Measurements from ENCODE around the gene PDIA5. TPM values are rescaled to one million over a fixed set of nuclear protein-coding genes. Genes with fewer than 3 reads are reported as not detected.

PDIA5 gene
- total and polyA plus RNA-seq, 4 donors, result 15.5 to 38.6 (median 30.7) TPM

DNA sequence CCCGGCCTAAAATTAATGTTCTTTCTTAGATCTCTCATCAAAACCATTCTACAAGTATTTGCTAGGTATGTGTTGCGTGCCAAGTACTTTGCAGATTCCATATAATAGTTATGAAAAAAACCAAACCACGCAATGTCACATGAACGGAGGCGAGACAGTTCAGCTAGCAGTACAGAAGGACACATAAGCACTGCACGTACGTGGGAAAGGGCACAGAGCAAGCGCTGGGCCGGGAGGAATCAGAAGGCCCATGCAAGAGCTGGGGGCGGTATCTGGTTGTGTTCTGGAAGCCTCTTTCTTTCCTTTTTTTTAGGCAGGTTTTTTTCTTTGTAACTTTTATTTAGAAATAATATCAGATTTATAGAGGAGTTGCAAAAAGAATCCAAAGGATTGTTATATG is 11.3 kb downstream of the PDIA5 start:
- H3K9ac ChIP-seq (ENCODE audit: insufficient read depth in 1 of 2, low read length in 2 of 2), result no peak overlapping the region
- no peaks in the 10 kb centered on the region for H3K27me3 ChIP-seq (ENCODE audit: control insufficient read depth in 3 of 3, insufficient read depth in 3 of 3, low read length in 2 of 3)
- WGBS, 2 donors, result 91% methylated on average over 10 of the region's 10 CpGs
- no peak overlapping the region for H3K27ac ChIP-seq (ENCODE audit: low read depth in 1 of 2, low read length in 1 of 2)
- ATAC-seq (ENCODE audit: insufficient read depth, low FRiP score) (no peak), DNase-seq (no peak)
- no peaks in the 10 kb centered on the region for H3K9me3 ChIP-seq (ENCODE audit: control insufficient read depth in 4 of 4, insufficient read depth in 3 of 4, low read length in 3 of 4)
- no peaks in the 10 kb centered on the region for H3K36me3 ChIP-seq (ENCODE audit: control insufficient read depth in 4 of 4, insufficient read depth in 4 of 4, low read length in 4 of 4)
- H3K4me1 ChIP-seq (ENCODE audit: control insufficient read depth in 5 of 5, insufficient read depth in 5 of 5, low read length in 5 of 5), result peaks cover 5 to 31% (median 12%) of the 10 kb centered on the region in 5 donors
- TF ChIP-seq, protein P1, sequence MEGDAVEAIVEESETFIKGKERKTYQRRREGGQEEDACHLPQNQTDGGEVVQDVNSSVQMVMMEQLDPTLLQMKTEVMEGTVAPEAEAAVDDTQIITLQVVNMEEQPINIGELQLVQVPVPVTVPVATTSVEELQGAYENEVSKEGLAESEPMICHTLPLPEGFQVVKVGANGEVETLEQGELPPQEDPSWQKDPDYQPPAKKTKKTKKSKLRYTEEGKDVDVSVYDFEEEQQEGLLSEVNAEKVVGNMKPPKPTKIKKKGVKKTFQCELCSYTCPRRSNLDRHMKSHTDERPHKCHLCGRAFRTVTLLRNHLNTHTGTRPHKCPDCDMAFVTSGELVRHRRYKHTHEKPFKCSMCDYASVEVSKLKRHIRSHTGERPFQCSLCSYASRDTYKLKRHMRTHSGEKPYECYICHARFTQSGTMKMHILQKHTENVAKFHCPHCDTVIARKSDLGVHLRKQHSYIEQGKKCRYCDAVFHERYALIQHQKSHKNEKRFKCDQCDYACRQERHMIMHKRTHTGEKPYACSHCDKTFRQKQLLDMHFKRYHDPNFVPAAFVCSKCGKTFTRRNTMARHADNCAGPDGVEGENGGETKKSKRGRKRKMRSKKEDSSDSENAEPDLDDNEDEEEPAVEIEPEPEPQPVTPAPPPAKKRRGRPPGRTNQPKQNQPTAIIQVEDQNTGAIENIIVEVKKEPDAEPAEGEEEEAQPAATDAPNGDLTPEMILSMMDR (IDR thresholded peaks at IDR 0.05; ENCODE audit: control extremely low read depth, extremely low read depth), result no peak
- H3K4me3 ChIP-seq, result no peak overlapping the region

DNA sequence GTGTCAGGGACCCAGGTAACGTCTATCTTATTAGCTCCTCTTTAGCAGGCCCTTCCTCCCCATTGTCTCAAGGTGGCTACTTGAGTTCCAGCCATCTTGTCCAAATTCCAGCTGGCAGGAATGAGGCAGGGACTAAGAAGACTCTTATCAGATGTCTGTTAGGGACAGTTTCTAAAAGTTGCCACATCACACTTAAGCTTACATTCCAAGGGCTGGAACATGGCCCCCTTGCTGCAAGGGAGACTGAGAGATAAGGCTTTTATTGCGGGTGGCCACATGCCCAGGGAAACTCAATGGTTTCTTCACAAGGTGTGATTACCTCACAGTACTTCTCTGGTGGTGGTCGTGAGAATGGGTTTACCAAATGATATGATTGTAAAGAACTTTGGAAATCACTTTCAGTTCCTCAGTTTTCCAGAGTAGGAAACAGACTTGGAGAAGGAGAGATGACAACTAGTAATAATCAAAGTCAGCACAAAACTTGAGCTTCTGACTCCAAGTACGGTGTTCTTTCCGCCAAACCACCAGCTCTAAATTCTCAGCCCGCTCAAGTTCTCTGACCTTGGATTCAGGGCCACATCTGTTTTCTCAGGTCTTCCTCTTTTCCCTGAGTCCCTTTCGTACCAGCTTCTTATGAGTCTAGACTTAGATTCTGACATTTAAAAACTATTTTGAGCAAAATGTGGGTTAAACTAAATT is 14.2 kb downstream of the PDIA5 start:
- DNase-seq, result no peak
- no peak overlapping the region for H3K4me3 ChIP-seq
- H3K27me3 ChIP-seq (ENCODE audit: control insufficient read depth in 3 of 3, insufficient read depth in 3 of 3, low read length in 2 of 3), result no peaks in the 10 kb centered on the region
- H3K4me1 ChIP-seq (ENCODE audit: control insufficient read depth in 5 of 5, insufficient read depth in 5 of 5, low read length in 5 of 5), result peaks cover 7 to 41% (median 35%) of the 10 kb centered on the region in 5 donors
- 63 to 71% methylated on average over 7 of the region's 7 CpGs for WGBS, 2 donors
- no peak overlapping the region for H3K9ac ChIP-seq (ENCODE audit: insufficient read depth in 1 of 2, low read length in 2 of 2)
- no peak for ATAC-seq (ENCODE audit: insufficient read depth, low FRiP score)
- H3K36me3 ChIP-seq (ENCODE audit: control insufficient read depth in 4 of 4, insufficient read depth in 4 of 4, low read length in 4 of 4), result no peaks in the 10 kb centered on the region
- TF ChIP-seq, protein P1 (IDR thresholded peaks at IDR 0.05; ENCODE audit: control extremely low read depth, extremely low read depth), result no peak
- no peak overlapping the region for H3K27ac ChIP-seq (ENCODE audit: low read depth in 1 of 2, low read length in 1 of 2)
- H3K9me3 ChIP-seq (ENCODE audit: control insufficient read depth in 4 of 4, insufficient read depth in 3 of 4, low read length in 3 of 4), result no peaks in the 10 kb centered on the region

GRCh38 chr3:123081718-123082369 is 15.0 kb downstream of the PDIA5 start:
- 49 to 58% methylated on average over 8 of the region's 8 CpGs for WGBS, 2 donors
- no peak overlapping the region for H3K9ac ChIP-seq (ENCODE audit: insufficient read depth in 1 of 2, low read length in 2 of 2)
- peak in 1 of 3 donors; percentile 60 for DNase-seq

More at GRCh38 chr3:123081718-123082369, 15.0 kb downstream of the PDIA5 start:
- H3K9me3 ChIP-seq (ENCODE audit: control insufficient read depth in 4 of 4, insufficient read depth in 3 of 4, low read length in 3 of 4), result no peaks in the 10 kb centered on the region
- TF ChIP-seq, protein P1 (IDR thresholded peaks at IDR 0.05; ENCODE audit: control extremely low read depth, extremely low read depth), result no peak
- H3K36me3 ChIP-seq (ENCODE audit: control insufficient read depth in 4 of 4, insufficient read depth in 4 of 4, low read length in 4 of 4), result no peaks in the 10 kb centered on the region
- ATAC-seq (ENCODE audit: insufficient read depth, low FRiP score), result no peak
- no peaks in the 10 kb centered on the region for H3K27me3 ChIP-seq (ENCODE audit: control insufficient read depth in 3 of 3, insufficient read depth in 3 of 3, low read length in 2 of 3)
- H3K4me1 ChIP-seq (ENCODE audit: control insufficient read depth in 5 of 5, insufficient read depth in 5 of 5, low read length in 5 of 5), result peaks cover 7 to 40% (median 34%) of the 10 kb centered on the region in 5 donors
- H3K4me3 ChIP-seq, result no peak overlapping the region
- H3K27ac ChIP-seq (ENCODE audit: low read depth in 1 of 2, low read length in 1 of 2), result peak overlapping the region in 1 of 2 donors; percentile 18

All from lung (tissue), 12 donors.